Measurements from ENCODE around the gene TRMT61A.

The TRMT61A gene

DNA sequence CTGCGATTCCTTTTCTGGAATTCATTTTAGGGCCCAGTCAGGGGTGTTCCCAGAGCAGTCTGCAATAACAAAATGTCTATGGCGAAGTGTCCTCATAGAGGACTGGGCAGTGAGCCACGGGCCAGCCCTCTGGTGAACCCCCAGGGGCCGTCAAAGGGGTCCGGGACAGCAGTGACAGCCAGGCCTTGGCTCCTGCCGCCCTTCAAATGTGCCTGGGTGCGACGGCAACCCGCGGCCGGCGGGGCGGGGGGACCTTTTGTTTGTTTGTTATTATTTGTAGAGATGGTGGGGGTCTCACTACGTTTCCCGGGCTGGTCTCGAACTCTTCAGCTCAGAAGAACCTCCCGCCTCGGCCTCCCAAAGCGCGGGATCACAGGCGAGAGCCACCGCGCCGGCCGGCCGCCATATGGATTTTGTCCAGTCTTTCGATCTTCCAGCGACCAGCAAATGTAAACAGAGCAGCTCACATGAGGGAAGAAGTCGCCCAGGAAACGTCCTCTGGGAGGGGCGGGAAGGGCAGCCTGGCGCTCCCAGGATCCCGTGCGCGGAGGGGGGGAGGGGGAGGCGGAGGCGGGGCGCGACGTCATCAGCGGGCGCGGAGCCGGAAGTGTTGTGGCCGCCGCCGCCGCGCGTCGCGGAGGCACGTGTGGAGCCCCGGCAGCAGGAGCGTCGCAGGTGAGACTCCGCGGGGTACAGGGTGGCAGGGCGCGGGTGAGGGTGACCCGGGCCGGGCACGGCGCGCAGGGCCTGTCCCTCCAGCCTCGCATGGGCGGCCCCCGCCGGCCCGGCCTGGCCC lies at the start of gene TRMT61A:
Gene TRMT61A, plus strand, starts transcription at position 610 of the 796 bp plus-strand sequence. CDS start 783 bp downstream, outside the sequence.
- in situ Hi-C loops (cut with MboI; ENCODE audit: low sequenced_read_pairs): no loop called here

DNA sequence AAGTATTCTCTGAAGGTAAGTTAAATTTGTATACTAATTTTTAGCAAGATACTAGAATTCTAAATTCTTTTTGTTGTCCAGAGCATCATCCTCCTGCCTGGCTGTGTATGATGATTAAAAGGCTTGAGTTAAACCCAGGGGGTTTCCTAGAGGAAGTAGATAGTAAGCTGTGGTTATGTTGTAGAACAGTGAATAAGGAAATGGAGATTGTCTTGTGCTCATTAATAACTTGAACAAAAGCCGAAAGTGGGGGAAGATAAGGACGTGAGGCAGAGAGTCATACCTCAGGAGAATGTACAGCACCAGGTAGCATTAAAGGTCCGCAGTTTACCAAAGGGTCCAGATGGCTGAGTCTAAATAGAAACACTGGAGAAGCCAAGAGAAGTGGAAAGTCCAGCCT lies 48.4 kb upstream of the TRMT61A start:
- in situ Hi-C loops (cut with MboI; ENCODE audit: low sequenced_read_pairs): no loop called here

DNA sequence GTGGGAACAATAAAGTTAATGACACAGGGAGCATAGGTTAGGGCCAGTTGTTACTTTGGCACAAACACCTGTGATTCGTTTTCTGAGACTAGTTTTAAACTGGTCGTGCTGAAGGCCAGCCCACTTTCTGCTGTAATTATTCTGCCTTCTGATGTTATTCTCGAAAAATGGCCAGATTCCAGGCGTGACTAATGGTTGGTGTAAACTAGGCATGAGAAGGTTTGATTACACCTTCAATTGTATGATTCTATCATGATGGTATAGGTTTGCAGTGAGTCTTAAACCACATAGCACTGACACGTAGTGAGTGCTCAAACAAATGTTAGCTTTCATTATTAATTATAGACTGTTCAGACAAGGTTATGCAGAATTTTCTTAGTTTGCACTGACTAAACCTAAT lies 45.4 kb upstream of the TRMT61A start:
- in situ Hi-C loops (cut with MboI; ENCODE audit: low sequenced_read_pairs): no loop called here

DNA sequence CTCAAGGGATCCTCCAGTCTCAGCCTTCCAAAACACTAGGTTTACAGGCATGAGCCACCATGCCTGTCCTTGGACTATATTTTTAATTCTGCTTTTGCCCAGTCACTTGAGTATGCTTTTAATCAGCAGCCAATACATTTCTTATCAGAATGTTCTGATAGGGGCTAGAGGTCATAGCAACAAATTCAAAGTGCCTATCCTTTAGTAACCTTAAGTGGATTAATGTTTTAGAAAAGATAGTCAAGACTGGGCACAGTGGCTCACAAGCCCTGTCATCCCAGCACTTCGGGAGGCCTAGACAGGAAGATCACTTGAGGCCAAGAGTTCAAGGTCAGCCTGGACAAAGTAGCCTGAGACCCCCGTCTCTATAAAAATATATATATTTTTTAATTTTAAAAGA lies 43.5 kb upstream of the TRMT61A start:
- in situ Hi-C loops (cut with MboI; ENCODE audit: low sequenced_read_pairs): no loop called here

DNA sequence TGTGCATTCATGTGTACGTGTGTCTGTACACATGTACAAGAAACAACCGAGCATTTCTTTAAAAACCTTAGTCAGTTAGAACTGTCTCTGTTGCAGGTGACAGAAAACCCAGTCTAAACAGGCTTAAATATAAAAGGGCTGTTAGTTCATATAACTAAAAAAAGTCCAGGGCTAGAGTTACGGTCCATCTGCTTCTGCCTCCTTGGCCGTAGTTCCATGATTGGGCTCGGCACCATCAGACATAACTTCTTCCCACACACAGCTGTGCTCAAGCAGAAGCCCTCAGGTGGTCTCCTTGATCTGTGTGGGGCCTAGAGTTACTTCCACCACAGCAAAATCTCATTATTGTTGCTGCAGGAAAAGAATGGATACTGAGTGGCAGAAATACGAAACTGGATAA lies 40.9 kb upstream of the TRMT61A start:
- in situ Hi-C loops (cut with MboI; ENCODE audit: low sequenced_read_pairs): no loop called here

DNA sequence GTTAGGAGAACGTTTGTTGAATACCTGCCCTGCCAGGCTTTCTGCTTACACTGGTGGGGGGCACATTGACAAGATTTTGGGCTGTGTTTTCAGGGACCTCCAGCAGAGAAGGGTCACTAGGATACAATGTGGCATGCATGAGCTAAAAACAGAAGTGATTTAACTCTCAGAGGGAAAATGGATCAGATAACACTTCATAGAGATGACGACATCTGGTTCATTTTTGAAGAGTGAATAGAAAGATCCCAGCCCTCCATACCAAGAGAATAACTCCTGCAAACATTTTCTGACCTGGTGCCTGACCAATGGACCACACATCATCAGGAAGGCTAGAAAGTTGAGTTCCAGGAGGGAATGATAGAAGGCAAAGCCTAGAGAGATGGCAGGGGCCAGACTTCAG lies 40.0 kb upstream of the TRMT61A start:
- in situ Hi-C loops (cut with MboI; ENCODE audit: low sequenced_read_pairs): no loop called here

DNA sequence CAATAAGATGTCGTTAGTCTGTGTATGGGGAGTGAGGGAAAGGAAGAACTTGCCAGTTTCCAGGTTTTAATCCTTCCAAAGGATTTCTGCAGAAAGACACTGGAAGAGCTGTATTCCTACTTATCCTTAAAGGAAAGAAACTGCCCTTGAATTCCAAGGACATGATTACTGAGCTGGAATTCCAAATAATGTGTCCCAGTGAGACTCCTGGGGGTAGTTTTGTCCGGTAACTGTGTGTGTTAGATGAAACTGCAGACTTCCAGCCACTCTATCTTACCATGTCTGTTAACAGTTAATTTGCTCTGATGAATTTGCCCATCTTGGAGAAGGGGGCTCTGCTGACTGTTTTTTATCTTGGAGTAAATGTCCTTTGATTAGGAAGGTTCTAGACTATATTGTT lies 39.4 kb upstream of the TRMT61A start:
- in situ Hi-C loops (cut with MboI; ENCODE audit: low sequenced_read_pairs): no loop called here

DNA sequence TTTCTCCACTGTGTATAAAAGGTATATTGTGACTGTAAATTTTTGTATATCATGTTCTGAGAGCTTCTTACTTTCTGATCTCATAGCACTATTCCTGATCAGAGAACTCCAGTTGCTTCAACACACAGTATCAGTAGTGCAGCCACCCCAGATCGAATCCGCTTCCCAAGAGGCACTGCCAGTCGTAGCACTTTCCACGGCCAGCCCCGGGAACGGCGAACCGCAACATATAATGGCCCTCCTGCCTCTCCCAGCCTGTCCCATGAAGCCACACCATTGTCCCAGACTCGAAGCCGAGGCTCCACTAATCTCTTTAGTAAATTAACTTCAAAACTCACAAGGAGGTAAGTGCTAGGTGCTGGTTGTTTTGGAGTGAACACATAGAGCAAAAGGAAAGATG lies 37.3 kb upstream of the TRMT61A start:
- in situ Hi-C loops (cut with MboI; ENCODE audit: low sequenced_read_pairs): no loop called here

DNA sequence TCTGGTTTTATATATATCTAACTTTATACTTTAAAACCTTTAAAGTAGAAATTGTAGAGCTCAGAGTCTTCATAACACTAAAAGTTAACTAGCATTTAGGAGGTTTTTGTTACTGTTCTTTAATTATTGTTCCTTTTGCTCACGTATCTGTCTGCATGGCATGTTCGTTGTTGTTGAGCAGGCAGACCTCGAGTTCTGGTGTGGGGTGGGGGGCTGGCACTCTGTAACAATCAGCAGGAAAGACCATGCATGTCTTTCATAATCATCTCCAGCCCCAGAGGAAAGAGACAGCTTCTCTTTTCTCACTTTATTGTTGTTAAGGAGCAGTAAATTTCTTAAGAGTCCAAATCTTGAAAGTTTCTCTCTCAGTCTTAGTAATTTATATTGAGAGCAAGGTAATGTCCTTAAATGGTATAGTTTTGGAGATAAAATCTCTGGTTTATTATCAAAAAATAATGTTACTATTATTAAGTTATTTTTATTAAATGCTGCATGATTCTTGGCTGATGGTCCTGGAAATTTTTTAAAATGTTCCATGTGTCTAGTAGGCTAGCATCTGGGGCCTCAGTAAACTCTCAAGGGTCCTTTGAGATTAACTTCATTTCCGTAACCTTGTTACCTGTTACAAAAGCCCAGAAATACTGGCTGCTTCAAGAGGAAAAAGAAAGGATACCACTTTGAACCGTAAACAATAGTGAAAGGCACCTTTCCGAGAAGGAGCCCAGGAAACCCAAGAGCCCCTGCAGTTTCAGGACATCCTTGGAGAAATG lies 36.7 kb upstream of the TRMT61A start:
- in situ Hi-C loops (cut with MboI; ENCODE audit: low sequenced_read_pairs): no loop called here

DNA sequence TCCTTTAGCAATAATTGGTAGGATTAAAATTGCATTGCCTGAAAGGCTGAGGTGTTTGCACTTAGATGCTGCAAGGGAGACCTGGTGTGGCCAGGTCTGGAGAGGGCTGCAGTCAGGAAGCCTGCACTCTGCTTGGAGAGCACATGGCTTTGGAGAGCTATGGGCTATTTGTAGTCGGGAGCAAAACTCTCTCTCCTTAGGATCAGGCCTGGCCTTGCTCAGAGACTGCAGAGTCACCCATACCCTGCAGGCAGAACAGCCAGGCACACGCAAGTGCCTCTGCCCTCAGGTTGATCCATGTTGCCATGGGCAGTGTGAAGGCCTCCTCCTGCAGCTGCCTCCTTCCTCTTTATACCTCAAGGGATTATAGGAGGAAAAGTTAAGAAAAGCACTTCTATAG lies 33.1 kb upstream of the TRMT61A start:
- in situ Hi-C loops (cut with MboI; ENCODE audit: low sequenced_read_pairs): no loop called here

DNA sequence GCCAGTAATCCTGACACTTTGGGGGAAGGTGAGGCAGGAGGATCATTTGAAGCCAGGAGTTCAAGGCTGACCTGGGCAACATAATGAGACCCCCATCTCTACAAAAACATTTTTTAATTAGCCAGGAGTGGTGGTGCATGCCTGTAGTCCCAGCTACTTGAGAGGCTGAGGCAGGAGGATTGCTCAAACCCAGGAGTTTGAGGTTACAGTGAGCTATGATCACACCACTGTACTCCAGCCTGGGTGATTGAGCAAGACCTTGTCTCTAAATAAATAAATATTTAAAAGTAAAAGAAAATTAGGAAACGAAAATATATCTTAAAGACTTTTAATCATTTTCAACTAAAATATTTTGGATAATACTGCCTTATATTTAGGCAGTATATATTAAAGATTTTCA lies 32.2 kb upstream of the TRMT61A start:
- in situ Hi-C loops (cut with MboI; ENCODE audit: low sequenced_read_pairs): no loop called here

DNA sequence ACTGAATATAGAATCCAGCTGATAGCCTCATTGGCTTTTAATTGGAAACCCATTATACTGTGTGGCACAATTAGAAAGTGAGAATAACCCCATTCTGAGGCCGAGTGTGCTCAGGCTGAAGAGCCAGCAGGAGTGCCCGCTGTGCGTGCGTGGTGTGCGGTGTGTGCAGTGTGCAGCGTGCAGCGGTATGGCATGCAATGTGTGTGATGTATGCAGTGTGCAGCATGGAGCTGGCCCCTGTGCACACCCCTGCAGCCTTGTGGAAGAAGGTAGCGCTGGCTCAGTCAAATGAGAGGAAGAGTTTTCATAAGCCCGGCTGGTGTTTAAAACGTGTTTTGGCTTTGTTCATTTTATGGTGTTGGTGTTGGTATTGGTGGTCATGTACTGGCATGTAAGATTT lies 29.3 kb upstream of the TRMT61A start:
- in situ Hi-C loops (cut with MboI; ENCODE audit: low sequenced_read_pairs): no loop called here

DNA sequence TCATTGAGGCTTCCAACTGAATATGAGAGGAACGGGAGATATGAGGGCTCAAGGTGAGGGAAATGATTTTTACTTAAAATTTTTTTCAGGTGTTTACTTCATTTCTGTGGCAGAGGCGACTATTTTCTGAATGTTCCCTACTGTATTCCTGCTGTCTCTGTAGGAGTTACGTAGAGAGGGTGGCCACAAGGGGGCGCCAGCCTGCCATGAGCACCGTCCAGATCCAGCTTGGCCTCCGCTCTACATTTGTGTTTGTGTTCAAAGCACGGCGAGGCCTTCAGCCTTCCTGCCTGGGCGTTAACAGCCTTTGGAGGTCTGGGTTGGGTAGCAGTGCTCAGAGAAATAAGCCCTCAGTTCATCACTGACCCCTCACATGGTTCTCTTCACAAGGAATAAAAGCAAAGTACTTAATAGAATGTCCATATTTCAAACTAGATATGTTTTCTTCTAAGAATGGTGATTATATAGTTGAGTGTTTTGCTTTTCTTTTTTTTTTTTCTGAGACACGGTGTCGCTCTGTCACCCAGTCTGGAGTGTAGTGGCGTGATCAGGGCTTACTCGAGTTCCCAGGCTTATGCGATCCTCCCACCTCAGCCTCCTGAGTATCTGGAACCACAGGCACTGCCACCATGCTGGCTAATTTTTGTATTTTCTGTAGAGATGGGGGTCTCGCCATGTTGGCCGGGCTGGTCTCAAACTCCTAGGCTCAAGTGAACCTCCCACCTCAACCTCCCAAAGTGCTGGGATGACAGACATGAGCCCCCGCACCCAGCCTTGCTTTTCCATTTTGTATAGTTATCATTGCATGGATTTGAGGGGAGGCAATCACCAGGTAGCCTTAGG lies 28.6 kb upstream of the TRMT61A start:
- in situ Hi-C loops (cut with MboI; ENCODE audit: low sequenced_read_pairs): no loop called here

DNA sequence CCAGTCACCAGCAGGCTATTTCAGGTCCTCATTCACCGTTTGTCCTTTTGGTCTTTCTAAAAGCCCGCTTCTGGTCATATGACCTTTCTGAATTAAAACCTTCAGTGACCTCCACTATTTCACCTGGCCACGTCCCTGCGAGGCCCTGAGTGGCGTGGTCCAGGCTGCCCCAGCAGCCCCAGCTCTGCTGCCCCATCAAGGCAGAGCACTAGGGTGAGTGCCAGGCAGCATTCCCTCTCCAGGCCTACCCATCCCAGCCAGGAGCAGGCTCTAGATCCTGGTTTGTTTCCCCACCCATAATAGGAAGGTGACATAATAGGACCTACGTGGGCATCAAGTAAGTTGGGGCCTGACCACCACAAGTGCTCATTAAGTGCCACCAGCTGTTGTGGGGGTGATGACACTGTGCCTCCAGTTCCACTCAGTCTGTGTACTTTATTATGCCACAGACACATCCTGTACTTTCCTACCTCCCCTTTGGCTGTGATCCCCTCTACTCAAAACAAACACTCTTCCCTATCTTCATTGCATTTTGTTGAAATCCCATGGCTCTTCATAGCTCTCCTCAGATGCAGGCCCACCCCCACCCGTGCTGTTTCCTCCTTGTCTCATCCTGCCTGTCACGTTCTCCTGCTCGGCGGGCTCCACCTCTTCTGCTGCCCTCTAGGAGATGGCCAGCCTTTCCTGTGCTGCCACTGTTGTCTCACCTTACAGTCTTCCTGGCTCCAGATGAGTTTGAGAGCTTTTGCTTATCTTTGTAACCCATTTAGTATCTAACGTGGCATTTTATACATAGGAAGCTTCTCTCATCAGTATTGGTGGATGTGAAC lies 27.7 kb upstream of the TRMT61A start:
- in situ Hi-C loops (cut with MboI; ENCODE audit: low sequenced_read_pairs): no loop called here

DNA sequence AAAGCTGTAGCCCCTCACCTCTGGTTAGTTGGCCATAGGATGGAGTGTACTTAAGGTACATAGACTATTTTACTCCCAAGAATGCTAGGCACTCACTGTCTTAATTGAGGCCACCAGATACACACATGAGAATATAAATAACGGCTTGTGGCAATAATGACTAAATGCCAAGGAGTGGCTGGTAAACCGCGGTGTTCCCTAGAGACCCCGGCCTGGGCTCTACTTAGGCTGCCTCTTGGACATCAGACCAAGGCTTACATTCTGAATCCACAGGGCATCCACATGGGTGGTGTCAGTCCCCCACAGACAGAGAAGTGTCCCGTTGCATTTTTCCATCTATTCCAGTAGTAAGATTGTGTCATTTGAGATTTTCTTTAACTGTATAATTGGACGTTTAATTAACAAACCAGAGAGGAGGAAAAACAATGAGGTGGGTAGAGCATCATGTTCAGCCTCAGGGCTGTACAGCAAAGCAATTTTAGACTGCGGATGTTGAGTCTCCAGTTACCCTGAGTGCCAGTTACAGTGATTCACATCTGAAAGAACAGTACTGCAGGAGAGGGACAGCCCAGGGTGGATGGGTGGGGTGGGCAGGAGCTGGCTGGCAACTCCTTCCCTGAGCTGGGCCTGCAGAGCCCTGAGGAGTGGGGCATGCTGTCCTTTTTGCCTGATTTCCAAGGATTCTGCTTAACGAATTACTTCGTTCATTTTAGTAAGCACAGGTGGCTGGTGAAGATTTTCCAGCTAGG lies 26.9 kb upstream of the TRMT61A start:
- in situ Hi-C loops (cut with MboI; ENCODE audit: low sequenced_read_pairs): no loop called here

DNA sequence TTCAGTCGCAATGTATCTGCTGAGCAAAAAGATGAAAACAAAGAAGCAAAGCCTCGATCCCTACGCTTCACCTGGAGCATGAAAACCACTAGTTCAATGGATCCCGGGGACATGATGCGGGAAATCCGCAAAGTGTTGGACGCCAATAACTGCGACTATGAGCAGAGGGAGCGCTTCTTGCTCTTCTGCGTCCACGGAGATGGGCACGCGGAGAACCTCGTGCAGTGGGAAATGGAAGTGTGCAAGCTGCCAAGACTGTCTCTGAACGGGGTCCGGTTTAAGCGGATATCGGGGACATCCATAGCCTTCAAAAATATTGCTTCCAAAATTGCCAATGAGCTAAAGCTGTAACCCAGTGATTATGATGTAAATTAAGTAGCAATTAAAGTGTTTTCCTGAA lies 26.1 kb upstream of the TRMT61A start:
- in situ Hi-C loops (cut with MboI; ENCODE audit: low sequenced_read_pairs): no loop called here

DNA sequence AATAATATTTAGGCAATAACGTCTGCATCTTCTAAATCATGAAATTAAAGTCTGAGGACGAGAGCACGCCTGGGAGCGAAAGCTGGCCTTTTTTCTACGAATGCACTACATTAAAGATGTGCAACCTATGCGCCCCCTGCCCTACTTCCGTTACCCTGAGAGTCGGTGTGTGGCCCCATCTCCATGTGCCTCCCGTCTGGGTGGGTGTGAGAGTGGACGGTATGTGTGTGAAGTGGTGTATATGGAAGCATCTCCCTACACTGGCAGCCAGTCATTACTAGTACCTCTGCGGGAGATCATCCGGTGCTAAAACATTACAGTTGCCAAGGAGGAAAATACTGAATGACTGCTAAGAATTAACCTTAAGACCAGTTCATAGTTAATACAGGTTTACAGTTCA lies 25.7 kb upstream of the TRMT61A start:
- in situ Hi-C loops (cut with MboI; ENCODE audit: low sequenced_read_pairs): no loop called here

DNA sequence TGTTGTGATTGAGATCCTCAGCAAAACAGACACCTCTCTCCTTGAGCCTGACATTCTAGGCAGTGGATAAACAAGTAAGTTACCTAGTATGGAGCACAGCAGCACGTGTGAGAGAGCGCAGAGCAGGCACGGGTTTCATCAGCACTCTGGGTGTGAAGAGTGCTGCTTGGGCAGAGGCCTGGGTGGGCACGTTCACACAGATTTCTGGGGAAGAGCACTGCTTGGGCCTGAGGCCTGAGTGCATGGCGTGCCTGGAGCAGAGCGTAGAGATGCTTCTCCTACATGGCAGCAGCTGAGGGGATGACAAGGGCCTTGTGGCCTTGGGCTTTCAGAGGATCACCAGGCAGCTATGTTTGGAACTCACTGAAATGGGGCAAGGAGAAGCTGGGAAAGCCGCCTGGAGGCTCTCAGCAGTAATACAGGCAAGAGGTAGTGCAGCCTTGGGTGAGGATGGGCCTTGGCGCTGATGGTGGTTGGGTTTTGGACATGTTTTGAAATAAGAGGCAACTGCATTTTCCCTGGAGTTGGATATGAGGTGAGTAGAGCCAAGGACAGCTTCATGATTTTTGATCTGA lies 23.9 kb upstream of the TRMT61A start:
- in situ Hi-C loops (cut with MboI; ENCODE audit: low sequenced_read_pairs): no loop called here

DNA sequence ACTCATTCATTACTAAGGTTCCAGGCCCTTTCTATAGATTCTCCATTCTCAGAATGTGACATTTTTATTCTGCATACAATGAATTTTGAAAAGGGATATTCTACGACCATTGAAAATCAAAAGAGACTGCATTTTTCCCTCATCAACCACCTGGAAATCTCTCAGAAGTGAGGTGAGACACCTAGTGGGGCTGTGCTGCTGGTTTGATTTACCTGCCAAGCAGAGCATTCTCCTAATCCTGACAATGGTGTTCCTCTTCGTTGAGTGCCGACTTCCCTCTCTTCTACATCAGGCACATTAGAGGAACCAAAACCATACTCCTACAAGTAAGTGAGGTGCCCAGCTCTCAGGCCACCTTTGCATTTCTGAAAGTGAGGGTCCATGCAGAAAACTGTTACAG lies 21.2 kb upstream of the TRMT61A start:
- in situ Hi-C loops (cut with MboI; ENCODE audit: low sequenced_read_pairs): no loop called here
